Measurements from ENCODE around the gene NIPAL4. TPM values are rescaled to one million over a fixed set of nuclear protein-coding genes. Genes with fewer than 3 reads are reported as not detected.

Gene NIPAL4
- total and polyA plus RNA-seq, 2 donors (not counting 3 experiments of a cell fraction or from before 2014, with no cell fraction given) = not detected

DNA sequence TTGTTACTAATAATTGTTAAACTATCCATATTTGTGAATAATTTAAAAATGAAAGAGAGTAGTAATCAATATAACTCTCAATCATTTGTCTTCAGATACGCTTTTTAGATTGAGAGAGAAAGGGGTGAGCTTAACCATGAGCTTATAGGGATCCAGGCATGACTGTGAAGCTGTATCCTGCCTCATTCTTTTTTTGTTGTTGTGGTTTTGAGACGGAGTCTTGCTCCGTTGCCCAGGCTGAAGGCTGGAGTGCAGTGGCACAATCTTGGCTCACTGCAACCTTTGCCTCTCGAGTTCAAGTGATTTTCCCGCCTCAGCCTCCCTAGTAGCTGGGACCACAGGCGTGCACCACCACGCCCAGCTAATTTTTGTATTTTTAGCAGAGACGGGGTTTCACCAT lies 44.0 kb downstream of the NIPAL4 start:
- Histone ChIP-seq H3K27me3 (ENCODE audit: control insufficient read depth in 2 of 2, insufficient read depth in 2 of 2, low read length in 2 of 2) (no peaks in the 10 kb centered on the region), H3K27ac (ENCODE audit: insufficient read depth, low read depth, low read length) (no peak overlapping the region), H3K36me3 (ENCODE audit: control insufficient read depth in 2 of 2, extremely low read depth in 1 of 2, insufficient read depth in 2 of 2, low read length in 2 of 2) (peaks cover 0 to 1% of the 10 kb centered on the region in 2 experiments), H3K4me3 (replicated peaks in 1 of 3; ENCODE audit: insufficient read depth in 1 of 3, low read depth in 1 of 3, low read length in 3 of 3) (no peak overlapping the region), H4K20me1 (replicated peaks; ENCODE audit: control insufficient read depth, extremely low read depth, insufficient read depth, low read length) (no peaks in the 10 kb centered on the region), H3K79me2 (ENCODE audit: control insufficient read depth, insufficient read depth, low read length) (no peaks in the 10 kb centered on the region), H3K4me2 (ENCODE audit: insufficient read depth, low read length) (no peak overlapping the region), H3K9me3 (replicated peaks; ENCODE audit: control insufficient read depth, insufficient read depth, low read length) (no peaks in the 10 kb centered on the region), H2AFZ (ENCODE audit: low read depth, low read length) (no peak overlapping the region), H3K9me1 (replicated peaks; ENCODE audit: control insufficient read depth, extremely low read depth, insufficient read depth, low read length) (no peaks in the 10 kb centered on the region), H3K4me1 (ENCODE audit: control insufficient read depth, extremely low read depth, insufficient read depth, low read length) (peaks cover 21% of the 10 kb centered on the region), H3K9ac (replicated peaks; ENCODE audit: extremely low read depth, insufficient read depth, low read length) (no peak overlapping the region)
- dilution Hi-C loops (cut with MboI; ENCODE audit: extremely low pct_ligation_motif_present, low sequenced_read_pairs) = no loop called here
- ChIA-PET POLR2A (no interaction called here), CTCF (interaction anchor here (1.2 kb wide), 2 partner anchors 162 to 176 kb away, joined by 3 to 4 read pairs; no protein-coding TSS in a partner anchor)
- no TSS peak for BruUV-seq (replicated peaks)
- intact Hi-C loops (cut with micrococcal nuclease) = no loop called here
- DNase-seq (ENCODE audit: low read depth, low spot score) (no peak), FAIRE-seq (no peak)
- TF ChIP-seq, protein P1, sequence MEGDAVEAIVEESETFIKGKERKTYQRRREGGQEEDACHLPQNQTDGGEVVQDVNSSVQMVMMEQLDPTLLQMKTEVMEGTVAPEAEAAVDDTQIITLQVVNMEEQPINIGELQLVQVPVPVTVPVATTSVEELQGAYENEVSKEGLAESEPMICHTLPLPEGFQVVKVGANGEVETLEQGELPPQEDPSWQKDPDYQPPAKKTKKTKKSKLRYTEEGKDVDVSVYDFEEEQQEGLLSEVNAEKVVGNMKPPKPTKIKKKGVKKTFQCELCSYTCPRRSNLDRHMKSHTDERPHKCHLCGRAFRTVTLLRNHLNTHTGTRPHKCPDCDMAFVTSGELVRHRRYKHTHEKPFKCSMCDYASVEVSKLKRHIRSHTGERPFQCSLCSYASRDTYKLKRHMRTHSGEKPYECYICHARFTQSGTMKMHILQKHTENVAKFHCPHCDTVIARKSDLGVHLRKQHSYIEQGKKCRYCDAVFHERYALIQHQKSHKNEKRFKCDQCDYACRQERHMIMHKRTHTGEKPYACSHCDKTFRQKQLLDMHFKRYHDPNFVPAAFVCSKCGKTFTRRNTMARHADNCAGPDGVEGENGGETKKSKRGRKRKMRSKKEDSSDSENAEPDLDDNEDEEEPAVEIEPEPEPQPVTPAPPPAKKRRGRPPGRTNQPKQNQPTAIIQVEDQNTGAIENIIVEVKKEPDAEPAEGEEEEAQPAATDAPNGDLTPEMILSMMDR (IDR thresholded peaks at IDR 0.05; ENCODE audit: extremely low read depth in 1 of 2, insufficient read depth in 1 of 2, low read depth in 1 of 2, low read length in 2 of 2) = no peak
- TF ChIP-seq JUN (IDR thresholded peaks at IDR 0.05; ENCODE audit: borderline replicate concordance, insufficient read depth, insufficient read length, low read depth) = no peak
- no peak for TF ChIP-seq FOS (IDR thresholded peaks at IDR 0.05; ENCODE audit: borderline replicate concordance, insufficient read depth, low read length)
- TF ChIP-seq POLR2A (IDR thresholded peaks at IDR 0.05; ENCODE audit: low read depth, low read length) = no peak
- TF ChIP-seq POLR2AphosphoS5 (IDR thresholded peaks at IDR 0.05; ENCODE audit: insufficient read depth, low read depth, low read length) = no peak
- no peak for TF ChIP-seq MYC (IDR thresholded peaks at IDR 0.05; ENCODE audit: low read depth, low read length)
- TF ChIP-seq GATA2 (IDR thresholded peaks at IDR 0.05; ENCODE audit: insufficient read depth, insufficient read length, low read depth, low read length) = no peak
- TF ChIP-seq EZH2 (IDR thresholded peaks at IDR 0.05; ENCODE audit: borderline replicate concordance, low read depth, low read length, severe bottlenecking) = no peak
- TF ChIP-seq, protein P2, sequence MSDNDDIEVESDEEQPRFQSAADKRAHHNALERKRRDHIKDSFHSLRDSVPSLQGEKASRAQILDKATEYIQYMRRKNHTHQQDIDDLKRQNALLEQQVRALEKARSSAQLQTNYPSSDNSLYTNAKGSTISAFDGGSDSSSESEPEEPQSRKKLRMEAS (IDR thresholded peaks at IDR 0.05; ENCODE audit: insufficient read depth, insufficient read length) = no peak

All from endothelial cell of umbilical vein (primary cell).